SU-DHL-6 (cell line): Measurements from ENCODE around the gene MGST1.

ENCODE experiments used
- EZH2phosphoT487 ChIP-seq: fragments of 200-600 bp; sonication (generic), shearing (Covaris generic); conservative IDR thresholded peaks from 2 replicates; pipeline ENCODE4 v1.6.1; 2018; ENCODE audit warnings: mild to moderate bottlenecking, antibody characterized with exemption, low read length, moderate library complexity, mixed read lengths
- TF ChIP-seq, protein P1 (sequence below): fragments of 200-600 bp; sonication (generic); IDR thresholded peaks from one replicate; pipeline ENCODE4 v1.5.1; 2017; ENCODE audit warnings: antibody characterized with exemption, mild to moderate bottlenecking, low read length, moderate library complexity; ENCODE audit not compliant: insufficient read depth, poor library complexity, severe bottlenecking

DNA sequence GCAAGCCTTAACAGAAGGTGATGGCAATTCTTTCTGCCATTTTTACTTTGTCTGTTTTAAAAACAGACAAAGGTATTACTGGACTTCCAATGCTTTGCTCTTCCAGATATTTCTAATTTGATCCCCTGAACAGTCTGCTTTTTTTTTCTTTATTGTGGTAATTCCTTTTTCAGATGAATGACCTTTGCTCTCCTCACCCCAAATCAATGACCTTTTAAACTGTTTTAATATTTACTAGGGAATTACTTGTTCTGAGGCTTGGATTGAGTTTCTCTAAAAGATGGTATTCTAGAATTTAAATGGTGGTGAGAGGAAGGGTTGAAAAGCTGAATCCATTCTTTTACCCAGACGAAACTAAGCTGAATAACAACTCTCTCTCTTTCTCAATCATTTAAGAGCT, 2.3 kb upstream of the MGST1 start:
- TF ChIP-seq, protein P1, sequence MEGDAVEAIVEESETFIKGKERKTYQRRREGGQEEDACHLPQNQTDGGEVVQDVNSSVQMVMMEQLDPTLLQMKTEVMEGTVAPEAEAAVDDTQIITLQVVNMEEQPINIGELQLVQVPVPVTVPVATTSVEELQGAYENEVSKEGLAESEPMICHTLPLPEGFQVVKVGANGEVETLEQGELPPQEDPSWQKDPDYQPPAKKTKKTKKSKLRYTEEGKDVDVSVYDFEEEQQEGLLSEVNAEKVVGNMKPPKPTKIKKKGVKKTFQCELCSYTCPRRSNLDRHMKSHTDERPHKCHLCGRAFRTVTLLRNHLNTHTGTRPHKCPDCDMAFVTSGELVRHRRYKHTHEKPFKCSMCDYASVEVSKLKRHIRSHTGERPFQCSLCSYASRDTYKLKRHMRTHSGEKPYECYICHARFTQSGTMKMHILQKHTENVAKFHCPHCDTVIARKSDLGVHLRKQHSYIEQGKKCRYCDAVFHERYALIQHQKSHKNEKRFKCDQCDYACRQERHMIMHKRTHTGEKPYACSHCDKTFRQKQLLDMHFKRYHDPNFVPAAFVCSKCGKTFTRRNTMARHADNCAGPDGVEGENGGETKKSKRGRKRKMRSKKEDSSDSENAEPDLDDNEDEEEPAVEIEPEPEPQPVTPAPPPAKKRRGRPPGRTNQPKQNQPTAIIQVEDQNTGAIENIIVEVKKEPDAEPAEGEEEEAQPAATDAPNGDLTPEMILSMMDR: no peak
- no peak for TF ChIP-seq EZH2phosphoT487
